IPS-20b (cell line): ENCODE results near the gene TSEN54.

Experiments
- H3K27ac ChIP-seq: one replicate; pipeline ENCODE4 v1.5.1; 2013; ENCODE audit warnings: low read length
- H3K27me3 ChIP-seq: 2 replicates; pipeline ENCODE4 v1.6.1; 2013; ENCODE audit warnings: mild to moderate bottlenecking, low read length, inconsistent platforms; ENCODE audit not compliant: insufficient read depth
- H3K36me3 ChIP-seq: 2 replicates; pipeline ENCODE4 v1.6.1; 2013; ENCODE audit warnings: low read depth, mild to moderate bottlenecking, inconsistent platforms, low read length, moderate library complexity; ENCODE audit not compliant: insufficient read depth
- H3K4me1 ChIP-seq: 2 replicates; pipeline ENCODE4 v1.6.1; 2013; ENCODE audit warnings: mild to moderate bottlenecking, control low read depth, inconsistent platforms, low read length, moderate library complexity; ENCODE audit not compliant: insufficient read depth
- H3K4me3 ChIP-seq: 2 replicates; pipeline ENCODE4 v1.5.1; 2013; ENCODE audit warnings: mild to moderate bottlenecking, low read length, inconsistent platforms
- H3K9ac ChIP-seq: 2 replicates; pipeline ENCODE4 v1.6.1; 2013; ENCODE audit warnings: low read depth, mild to moderate bottlenecking, inconsistent platforms, low read length, moderate library complexity
- H3K9me3 ChIP-seq: 2 replicates; pipeline ENCODE4 v1.6.1; 2013; ENCODE audit warnings: mild to moderate bottlenecking, low read depth, low read length, inconsistent platforms; ENCODE audit not compliant: insufficient read depth

Gene TSEN54

DNA sequence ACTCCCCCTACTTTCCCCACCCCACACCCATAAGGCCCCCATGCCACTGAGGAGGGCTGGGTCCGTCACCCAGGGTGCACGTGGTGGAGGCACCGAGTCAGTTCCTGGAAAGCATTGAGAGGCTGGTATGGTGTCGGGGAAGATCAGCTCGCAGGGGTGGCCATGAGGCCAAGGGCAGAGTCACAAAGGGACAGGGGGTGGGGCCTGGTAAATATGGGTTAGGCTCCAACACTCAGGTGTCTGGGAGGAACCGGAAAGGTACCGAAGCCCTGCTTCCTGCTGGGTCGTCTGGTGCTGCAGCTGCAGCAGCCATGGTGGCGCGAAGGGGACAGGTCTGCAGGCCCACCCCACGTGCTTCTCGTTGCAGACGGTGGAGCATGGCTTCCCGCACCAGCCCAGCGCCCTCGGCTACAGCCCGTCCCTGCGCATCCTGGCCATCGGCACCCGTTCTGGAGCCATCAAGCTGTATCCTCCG lies 39.4 kb downstream of the TSEN54 start:
- H3K36me3 ChIP-seq, result no peaks in the 10 kb centered on the region
- H3K4me1 ChIP-seq, result no peaks in the 10 kb centered on the region; the same call in 1 of the 2 replicates
- no peaks in the 10 kb centered on the region for H3K27me3 ChIP-seq
- no peak overlapping the region for H3K27ac ChIP-seq
- no peak overlapping the region for H3K4me3 ChIP-seq
- H3K9ac ChIP-seq, result no peak overlapping the region
- no peaks in the 10 kb centered on the region for H3K9me3 ChIP-seq

GRCh38 chr17:75557075-75557851 lies 40.9 kb downstream of the TSEN54 start:
- Histone ChIP-seq H3K4me1 (no peaks in the 10 kb centered on the region; the same call in 1 of the 2 replicates), H3K27me3 (no peaks in the 10 kb centered on the region), H3K9me3 (no peaks in the 10 kb centered on the region), H3K36me3 (no peaks in the 10 kb centered on the region), H3K9ac (no peak overlapping the region), H3K4me3 (no peak overlapping the region), H3K27ac (no peak overlapping the region)

DNA sequence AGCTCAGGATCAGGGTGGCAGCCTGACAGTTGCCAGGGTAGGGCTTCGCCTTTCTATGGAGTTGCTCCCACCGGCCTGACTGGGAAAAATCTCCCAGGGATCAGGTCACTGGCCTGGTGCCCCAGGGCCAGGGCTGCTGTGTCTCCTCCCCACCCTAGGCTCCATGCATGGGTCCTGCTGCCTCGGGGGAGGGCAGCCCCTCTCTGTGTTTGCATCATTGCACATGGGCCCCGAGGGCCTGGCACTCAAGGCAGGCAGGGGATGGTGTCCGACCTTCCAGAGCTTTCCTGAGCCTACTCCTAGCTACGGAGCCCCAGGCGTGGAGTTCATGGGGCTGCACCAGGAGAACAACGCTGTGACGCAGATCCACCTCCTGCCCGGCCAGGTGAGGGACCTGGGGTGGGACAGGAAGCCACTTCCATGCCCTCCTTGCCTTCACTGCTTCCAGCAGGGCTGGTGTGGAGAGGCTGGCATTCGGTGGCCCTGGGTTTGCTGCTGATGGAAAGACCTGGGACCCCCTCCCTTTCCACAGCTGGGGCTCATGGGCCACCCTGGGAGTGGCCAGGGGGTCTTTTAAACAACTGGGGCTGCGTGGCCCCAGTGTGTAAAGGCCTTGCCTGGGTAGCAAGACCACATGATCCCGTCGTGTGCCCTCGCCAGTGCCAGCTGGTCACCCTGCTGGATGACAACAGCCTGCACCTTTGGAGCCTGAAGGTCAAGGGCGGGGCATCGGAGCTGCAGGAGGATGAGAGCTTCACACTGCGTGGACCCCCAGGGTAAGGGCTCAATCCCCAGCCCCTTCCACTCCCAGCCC lies 41.7 kb downstream of the TSEN54 start:
- Histone ChIP-seq H3K36me3 (0 out of 2 replicates have a peak, but pooled peaks cover 3% of the 10 kb centered on the region), H3K9me3 (no peaks in the 10 kb centered on the region), H3K9ac (no peak overlapping the region), H3K27ac (no peak overlapping the region), H3K27me3 (no peaks in the 10 kb centered on the region), H3K4me1 (no peaks in the 10 kb centered on the region), H3K4me3 (no peak overlapping the region)

GRCh38 chr17:75558666-75559530 lies 42.6 kb downstream of the TSEN54 start:
- no peak overlapping the region for H3K27ac ChIP-seq

GRCh38 chr17:75559958-75560533 lies 43.7 kb downstream of the TSEN54 start:
- Histone ChIP-seq H3K9ac (no peak overlapping the region), H3K9me3 (no peaks in the 10 kb centered on the region), H3K4me3 (no peak overlapping the region), H3K36me3 (peaks cover 16% of the 10 kb centered on the region), H3K27ac (no peak overlapping the region), H3K4me1 (no peaks in the 10 kb centered on the region), H3K27me3 (no peaks in the 10 kb centered on the region)

More at GRCh38 chr17:75558666-75559530, 42.6 kb downstream of the TSEN54 start:
- Histone ChIP-seq H3K9me3 (no peaks in the 10 kb centered on the region), H3K27me3 (no peaks in the 10 kb centered on the region), H3K4me3 (no peak overlapping the region), H3K36me3 (peaks cover 11% of the 10 kb centered on the region), H3K9ac (no peak overlapping the region), H3K4me1 (no peaks in the 10 kb centered on the region)

DNA sequence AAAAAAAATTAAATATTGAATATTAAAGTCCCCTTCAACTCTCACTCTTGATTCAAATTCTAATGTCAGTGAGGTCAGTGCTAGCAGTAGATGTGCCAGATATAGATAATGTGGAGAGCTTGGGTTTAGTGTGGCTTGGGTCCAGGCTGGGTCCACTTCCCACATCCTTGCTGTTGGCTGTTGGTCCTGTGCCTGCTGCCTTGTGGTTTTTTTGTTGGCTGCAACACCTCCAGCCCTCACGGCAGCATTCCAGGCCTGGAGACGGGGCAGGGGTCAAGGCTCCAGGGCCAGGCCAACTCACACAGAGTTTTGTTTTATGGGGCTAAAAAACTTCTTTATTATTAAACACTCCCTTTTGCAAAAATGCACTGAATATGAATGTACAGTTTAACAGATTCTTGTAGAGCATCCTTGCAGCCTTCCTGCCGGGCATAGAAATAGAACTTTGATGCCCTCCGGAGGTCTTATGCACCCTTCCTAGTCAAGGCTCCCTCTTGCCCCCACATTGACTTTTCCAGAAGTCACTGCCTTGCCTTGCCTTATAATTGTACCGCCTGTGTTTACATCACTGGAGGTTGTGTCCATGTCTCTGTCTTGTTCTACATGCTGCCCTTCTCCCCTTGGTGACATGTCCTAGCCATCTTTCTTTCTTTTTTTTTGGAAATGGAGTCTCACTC lies 45.7 kb downstream of the TSEN54 start:
- Histone ChIP-seq H3K9ac (no peak overlapping the region), H3K9me3 (no peaks in the 10 kb centered on the region), H3K4me3 (no peak overlapping the region), H3K36me3 (peaks cover 16% of the 10 kb centered on the region), H3K27ac (no peak overlapping the region), H3K4me1 (no peaks in the 10 kb centered on the region), H3K27me3 (no peaks in the 10 kb centered on the region)

- Histone ChIP-seq H3K27ac (no peak overlapping the region), H3K4me1 (no peaks in the 10 kb centered on the region), H3K9me3 (no peaks in the 10 kb centered on the region), H3K36me3 (peaks cover 16% of the 10 kb centered on the region), H3K4me3 (no peak overlapping the region), H3K9ac (no peak overlapping the region), H3K27me3 (no peaks in the 10 kb centered on the region)
Measured at GRCh38 chr17:75563063-75563758, 46.9 kb downstream of the TSEN54 start.

DNA sequence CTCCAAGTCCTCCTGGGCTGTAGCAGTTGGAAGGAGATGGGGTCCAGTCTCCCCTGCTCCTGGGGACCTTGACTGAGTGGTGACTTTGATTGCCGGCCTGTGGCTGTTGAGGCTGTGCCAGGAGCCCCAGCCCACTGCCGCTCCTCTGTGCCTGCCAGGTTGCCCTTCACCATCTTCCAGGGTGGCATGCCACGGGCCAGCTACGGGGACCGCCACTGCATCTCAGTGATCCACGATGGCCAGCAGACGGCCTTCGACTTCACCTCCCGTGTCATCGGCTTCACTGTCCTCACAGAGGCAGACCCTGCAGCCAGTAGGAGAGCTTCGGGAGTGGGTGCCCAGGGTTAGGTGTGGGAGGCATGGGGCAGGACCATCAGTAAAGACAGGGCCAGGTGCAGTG lies 47.9 kb downstream of the TSEN54 start:
- no peak overlapping the region for H3K27ac ChIP-seq
- H3K4me1 ChIP-seq, result no peaks in the 10 kb centered on the region
- no peak overlapping the region for H3K4me3 ChIP-seq
- H3K9me3 ChIP-seq, result no peaks in the 10 kb centered on the region
- H3K9ac ChIP-seq, result no peak overlapping the region
- peaks cover 16% of the 10 kb centered on the region for H3K36me3 ChIP-seq
- no peaks in the 10 kb centered on the region for H3K27me3 ChIP-seq

DNA sequence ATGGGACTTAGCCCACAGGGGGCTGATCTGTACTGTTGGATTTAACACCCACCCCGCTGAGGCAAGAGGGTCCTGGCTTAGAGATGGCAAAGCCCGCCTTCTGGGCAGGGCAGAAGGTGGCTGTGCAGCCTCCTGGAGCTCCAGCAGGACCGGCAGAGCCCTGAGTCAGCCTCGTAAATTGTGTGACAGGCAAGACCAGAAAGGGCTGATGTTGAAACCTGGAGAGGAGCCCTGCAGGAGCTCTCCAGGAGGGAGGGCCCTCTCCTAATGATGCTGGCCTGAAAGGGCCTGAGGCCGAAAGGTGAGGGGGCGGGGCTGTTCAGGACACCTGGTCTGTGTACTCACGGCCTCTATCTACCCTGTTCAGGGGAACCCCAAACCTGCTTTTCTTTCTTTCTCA lies 48.7 kb downstream of the TSEN54 start:
- Histone ChIP-seq H3K9me3 (no peaks in the 10 kb centered on the region), H3K4me1 (no peaks in the 10 kb centered on the region), H3K9ac (no peak overlapping the region), H3K36me3 (peaks cover 16% of the 10 kb centered on the region), H3K27me3 (no peaks in the 10 kb centered on the region), H3K4me3 (no peak overlapping the region), H3K27ac (no peak overlapping the region)

DNA sequence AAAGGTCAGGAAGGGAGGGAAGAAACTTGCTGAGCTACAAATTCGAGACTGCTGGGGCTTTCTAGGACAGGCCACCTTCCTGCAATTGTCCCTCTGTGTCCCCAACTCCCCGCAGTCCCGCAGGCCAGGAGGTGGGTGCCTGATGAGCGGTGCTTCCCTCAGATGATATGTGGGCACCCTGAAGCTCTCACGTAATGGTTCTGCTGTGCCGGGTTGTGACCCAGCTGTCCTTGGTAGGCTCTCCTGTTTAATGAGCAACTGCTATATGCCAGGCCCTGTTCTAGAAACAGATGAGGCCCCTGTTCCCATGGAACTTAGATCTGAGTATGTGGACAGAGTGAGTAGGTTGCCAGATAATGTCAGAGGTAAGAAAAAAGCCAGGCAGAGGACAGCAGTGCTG lies 49.3 kb downstream of the TSEN54 start:
- H3K9me3 ChIP-seq, result no peaks in the 10 kb centered on the region
- H3K9ac ChIP-seq, result no peak overlapping the region
- no peak overlapping the region for H3K27ac ChIP-seq
- H3K4me1 ChIP-seq, result no peaks in the 10 kb centered on the region
- H3K36me3 ChIP-seq, result peaks cover 16% of the 10 kb centered on the region
- H3K27me3 ChIP-seq, result no peaks in the 10 kb centered on the region
- no peak overlapping the region for H3K4me3 ChIP-seq
